GM23248 (cell line): ENCODE data around the gene DDRGK1.

Experiments
- EZH2 ChIP-seq: fragments of 200-600 bp; sonication (generic); IDR thresholded peaks from 2 replicates; pipeline ENCODE4 v1.6.1; 2018; ENCODE audit warnings: antibody characterized with exemption, mild to moderate bottlenecking; ENCODE audit not compliant: insufficient read depth, poor library complexity, severe bottlenecking
- EZH2phosphoT487 ChIP-seq: fragments of 200-600 bp; sonication (generic); IDR thresholded peaks from 2 replicates; pipeline ENCODE4 v1.6.1; 2018; ENCODE audit warnings: antibody characterized with exemption, moderate library complexity, mild to moderate bottlenecking, low read depth; ENCODE audit not compliant: insufficient read depth

DNA sequence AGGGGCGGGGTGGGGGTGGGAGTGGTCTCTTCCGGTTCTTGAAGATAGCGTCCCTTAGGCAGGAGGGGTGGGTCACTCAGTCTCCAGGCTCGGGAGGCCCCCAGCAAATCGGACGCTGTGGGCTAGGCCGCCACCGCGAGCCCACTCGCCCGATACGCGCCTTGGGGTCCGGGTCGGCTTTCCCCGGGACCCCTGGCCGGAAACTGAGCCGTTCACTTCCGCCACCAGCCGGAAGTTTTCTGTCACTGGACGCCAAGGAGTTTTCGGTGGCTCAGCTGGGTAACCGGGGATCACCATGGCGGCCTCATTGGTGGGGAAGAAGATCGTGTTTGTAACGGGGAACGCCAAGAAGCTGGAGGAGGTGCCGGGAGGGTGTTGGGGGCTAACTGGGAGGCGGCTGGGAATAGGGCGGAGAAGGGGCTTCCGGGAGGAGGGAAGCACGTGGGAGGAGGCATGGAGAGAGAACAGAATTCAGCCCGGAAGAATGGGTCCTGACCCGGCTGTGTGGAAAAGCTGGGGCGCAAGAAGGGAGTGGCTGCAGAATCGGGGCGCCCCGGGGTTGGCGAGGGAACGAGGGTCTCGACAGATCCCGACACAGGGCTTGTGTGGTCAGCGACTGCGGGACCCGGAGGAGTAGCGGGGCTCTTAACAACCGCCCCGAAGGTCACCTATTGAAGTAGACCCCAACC, 4.9 kb upstream of the DDRGK1 start, which contains the start of gene ITPA:
- TF ChIP-seq EZH2 (no peak), EZH2phosphoT487 (no peak)
